ENCODE measurements around the gene GET4.
"Not testable (repeated sequence)": the region's sequence is repeated elsewhere in the genome, so short reads cannot be mapped to it uniquely, and the experiment has no call there.

Gene GET4

GRCh38 chr7:871900-872537, 4.3 kb upstream of the GET4 start:
- DNase-seq = no peak

DNA sequence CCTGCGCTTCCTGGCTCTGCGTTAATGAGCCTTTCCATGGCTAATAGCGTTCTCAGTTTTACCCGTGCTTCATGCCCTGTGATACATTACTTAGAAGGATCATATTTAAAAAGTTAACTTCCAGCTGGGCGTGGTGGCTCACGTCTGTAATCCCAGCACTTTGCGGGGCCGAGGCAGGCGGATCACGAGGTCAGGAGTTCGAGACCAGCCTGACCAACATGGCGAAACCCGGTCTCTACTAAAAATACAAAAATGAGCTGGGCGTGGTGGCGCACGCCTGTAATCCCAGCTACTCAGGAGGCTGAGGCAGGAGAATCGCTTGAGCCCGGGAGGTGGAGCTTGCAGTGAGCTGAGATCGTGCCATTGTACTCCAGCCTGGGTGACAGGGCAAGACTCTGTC, 3.7 kb upstream of the GET4 start:
- not testable (repeated sequence) for DNase-seq

DNA sequence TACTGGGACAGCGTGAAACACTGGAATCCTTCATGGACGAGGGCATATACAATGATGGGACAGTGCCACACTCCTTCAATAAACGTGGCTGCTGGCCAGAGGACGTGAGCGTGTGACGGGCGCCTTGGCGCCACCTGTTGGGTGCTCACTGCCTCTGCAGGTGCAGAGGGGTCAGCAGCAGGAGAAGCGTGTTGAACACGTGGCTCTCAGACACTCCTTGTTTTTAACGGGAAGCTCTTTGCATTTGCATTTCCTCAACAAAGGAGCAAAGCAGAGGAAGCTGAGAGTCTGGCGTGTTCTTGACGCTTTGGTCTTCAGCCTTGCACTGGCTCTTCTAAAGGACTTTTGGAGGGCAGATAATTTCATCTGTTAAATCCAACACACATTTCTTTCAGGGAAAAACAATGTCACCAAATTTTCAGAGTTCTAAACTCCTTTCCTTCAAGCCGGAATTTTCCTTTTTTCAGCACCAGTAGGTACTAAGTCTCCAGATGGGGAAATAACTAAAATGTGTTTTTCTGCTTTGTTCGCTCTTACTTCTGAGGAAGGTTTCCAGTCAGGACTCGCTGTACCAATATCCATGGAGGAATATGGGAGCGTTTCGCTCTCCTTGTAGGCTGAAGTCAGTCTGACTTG, 2.9 kb upstream of the GET4 start:
- DNase-seq = peak; percentile 52

GRCh38 chr7:874031-874749, 2.2 kb upstream of the GET4 start:
- no peak for DNase-seq

DNA sequence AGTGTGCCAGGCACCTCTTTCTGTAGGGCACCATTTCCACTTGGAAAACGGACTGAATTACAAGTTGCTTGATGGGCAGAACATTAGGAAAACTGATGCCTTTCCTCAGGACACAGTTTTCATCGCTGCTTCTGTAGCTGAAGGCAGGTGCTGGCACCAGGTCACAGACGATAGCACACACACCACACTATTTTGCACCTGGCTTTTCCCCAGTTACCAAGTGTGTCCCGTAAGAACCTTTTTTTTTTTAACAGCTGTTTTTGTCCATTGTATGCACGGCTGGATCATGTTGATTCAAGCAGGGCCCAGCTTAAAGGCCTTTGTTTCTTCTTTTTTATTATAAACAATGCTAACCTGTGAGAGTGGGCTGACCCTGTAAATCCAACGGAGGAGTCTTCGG, 1.3 kb upstream of the GET4 start:
- no peak for DNase-seq

DNA sequence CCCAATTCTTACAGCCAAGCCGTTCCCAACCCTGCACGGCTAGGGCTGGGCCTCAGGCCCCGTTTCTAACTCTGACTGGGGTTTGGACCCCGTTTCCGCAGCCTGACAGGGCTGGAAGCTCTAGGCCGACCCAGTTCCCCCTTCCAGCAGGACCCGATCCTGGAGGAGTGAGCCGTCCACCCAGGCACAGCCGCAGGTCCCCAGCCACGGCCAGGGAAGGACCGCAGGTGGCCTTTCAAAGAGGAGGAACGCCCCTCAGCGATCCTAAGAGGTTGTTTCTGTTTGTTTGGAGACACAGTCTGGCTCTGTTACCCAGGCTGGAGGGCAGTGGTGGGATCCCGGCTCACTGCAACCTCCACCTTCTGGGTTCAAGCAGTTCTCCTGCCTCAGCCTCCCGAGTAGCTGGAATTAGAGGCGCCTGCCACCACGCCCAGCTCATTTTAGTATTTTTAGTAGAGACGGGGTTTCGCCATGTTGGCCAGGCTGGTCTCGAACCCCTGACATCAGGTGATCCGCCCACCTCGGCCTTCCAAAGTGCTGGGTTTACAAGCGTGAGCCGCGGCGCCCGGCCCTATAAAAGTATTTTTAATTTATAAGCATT, 778 bp upstream of the GET4 start:
- DNase-seq = no peak

DNA sequence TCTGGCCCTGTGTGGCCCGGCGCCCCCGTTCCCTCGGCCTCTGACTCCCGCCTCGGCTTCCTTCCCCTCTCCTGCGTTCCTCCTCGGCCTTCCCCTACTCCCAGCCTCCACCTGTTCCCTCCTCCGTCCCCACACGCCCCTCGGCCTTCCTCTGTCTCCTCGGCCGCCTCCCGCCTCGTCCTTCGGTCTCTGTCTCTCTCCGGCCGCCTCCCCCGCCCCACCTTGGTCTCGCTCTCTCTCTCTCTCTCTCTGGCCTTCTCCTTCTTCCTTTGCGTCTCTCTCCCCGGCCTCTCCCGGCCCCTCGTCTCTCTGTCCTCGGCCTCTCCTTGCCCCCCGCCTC, 588 bp downstream of the GET4 start:
- DNase-seq = no peak

DNA sequence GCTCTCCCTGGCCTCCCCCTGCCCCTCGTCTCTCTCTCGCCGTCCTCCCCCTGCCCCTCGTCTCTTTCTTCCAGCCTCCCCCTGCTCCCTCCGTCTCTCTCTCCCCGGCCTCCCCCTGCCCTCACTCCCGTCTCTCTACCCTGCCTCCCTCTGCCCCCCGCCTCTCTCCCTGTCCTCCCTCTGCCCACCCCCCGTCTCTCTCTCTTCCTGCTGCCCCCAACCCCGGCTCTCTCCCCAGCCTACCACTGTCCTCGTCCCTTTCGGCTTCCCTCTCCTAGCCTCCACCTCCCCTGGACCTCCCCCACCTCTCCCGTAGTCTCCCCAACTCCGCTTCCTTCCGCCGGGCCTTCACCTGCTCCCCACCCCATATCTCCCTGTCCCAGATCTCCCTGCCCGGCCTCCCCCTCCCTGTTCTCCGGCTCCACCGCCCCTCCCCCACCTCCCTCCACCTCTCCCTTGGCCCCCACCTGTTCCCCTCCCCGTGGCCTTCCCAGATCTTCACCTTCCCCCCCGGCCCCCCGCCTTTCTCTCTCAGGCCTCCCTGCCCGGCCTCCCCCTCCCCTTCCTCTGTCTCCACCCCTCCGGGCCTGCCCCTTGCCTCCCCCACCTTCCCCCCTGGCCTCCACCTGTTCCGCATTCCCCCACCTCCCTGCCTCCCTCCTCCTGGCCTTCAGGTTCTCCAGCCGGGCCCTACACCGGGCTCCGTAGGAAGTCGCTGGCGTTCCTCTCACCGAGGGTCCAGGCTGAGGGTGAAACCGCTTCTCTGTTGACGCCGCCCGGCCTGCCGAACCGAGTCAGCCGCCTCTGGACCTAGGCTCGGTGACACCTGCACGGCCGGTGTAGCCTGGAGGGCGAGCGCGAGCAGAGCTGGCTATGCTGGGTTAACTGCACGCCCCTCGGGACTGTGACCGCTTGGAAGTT, 1.2 kb downstream of the GET4 start:
- no peak for DNase-seq

GRCh38 chr7:879093-879492, 2.7 kb downstream of the GET4 start:
- no peak for DNase-seq

DNA sequence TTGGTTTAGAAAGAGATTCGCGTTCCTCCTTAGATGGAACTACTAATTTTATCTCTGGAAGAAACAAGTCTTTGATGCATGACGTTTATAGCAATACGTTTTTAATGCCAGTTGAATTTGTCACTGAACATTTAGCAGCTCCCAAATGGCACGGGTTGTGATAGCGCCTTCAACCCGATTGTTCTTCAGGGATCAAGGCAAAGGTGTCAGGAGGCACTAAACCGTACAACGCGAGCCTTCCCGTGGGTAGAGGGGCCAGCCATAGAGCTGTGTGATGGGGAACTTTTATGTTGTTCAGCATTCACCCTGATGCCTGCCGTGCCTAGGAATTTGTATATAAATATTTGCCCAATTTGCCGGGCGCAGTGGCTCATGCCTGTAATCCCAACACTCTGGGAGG, 3.4 kb downstream of the GET4 start:
- DNase-seq = no peak

DNA sequence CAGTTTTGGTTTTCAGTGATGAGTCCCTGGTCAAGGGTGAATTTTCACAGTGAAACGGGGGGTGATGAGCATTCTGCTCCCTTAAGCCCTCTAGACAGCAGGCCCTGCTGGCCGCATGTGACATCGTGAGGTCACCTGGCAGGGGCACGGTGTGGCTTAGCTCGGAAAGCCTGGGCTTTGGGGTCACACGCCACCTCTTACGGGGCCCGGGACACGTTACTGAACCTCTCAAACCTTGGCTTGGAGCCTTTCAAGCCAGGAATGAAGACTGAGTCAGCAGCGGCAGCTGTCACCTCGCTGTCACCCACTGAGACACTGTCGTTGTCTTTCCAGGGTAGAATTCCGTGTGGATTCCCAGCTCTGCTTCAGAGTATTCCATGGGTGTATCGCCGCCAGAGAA, 4.1 kb downstream of the GET4 start:
- DNase-seq = no peak

DNA sequence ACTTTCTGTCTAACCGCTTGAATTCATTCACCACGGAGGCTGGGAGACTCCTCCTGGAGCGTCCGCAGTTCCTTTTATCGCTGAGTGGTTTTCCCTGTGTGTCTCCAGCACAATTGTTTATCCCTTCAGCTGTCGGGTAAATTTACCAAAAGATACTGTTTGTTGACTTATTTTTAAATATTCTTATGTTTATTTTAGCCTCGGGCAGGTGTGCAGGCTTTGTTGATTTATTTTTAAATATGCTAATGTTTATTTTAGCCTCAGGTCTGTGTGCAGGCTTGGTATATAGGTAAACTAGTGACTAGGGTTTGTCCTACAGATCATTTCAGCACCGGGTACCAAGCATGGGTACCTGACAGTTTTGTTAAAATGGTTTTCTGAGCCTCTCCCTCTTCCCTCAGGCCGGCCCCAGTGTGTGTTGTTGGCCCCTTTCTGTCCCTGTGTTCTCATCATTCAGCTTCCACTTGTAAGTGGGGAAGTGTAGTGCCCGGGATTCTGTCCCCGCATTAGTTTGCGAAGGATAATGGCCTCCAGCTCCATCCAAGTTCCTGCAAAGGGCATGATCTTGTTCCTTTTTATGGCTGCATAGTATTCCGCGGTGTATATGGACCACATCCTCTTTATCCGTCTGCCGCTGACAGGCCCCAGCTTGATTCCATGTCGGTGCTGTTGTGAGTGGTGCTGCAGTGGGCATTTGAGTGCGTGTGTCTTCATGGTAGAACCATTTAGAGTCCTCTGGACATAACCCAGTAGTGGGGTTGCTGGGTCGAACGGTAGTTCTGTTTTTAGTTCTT, 5.3 kb downstream of the GET4 start:
- DNase-seq = no peak

DNA sequence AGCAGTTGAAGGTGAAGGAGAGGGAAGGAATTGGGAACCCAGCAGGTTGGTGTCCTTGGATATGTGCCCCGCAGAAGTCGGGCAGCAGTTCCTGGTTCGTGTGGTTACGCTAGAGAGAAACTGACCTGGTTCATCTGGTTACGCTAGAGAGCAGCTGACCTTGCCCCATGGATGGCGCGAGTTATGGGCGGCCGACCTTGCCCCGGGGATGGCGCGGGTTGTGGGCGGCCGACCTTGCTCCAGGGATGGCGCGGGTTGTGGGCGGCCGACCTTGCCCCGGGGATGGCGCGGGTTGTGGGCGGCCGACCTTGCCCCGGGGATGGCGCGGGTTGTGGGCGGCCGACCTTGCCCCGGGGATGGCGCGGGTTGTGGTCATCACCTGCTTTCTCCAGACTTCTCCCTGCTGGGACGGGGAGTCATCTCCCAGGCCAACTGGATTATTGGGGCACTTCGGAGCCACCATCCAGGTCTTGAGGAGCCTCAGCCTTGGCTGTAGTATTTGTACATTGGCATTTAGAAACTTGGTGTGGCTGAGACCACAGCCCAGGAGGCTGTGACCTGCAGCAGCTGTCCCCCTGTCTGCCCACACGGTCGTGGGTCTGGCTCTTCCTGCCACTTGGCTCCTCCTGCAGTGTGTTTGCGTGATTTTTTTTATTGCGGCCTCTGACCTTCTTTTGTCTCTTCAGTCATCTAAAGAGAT, 6.1 kb downstream of the GET4 start:
- no peak for DNase-seq

DNA sequence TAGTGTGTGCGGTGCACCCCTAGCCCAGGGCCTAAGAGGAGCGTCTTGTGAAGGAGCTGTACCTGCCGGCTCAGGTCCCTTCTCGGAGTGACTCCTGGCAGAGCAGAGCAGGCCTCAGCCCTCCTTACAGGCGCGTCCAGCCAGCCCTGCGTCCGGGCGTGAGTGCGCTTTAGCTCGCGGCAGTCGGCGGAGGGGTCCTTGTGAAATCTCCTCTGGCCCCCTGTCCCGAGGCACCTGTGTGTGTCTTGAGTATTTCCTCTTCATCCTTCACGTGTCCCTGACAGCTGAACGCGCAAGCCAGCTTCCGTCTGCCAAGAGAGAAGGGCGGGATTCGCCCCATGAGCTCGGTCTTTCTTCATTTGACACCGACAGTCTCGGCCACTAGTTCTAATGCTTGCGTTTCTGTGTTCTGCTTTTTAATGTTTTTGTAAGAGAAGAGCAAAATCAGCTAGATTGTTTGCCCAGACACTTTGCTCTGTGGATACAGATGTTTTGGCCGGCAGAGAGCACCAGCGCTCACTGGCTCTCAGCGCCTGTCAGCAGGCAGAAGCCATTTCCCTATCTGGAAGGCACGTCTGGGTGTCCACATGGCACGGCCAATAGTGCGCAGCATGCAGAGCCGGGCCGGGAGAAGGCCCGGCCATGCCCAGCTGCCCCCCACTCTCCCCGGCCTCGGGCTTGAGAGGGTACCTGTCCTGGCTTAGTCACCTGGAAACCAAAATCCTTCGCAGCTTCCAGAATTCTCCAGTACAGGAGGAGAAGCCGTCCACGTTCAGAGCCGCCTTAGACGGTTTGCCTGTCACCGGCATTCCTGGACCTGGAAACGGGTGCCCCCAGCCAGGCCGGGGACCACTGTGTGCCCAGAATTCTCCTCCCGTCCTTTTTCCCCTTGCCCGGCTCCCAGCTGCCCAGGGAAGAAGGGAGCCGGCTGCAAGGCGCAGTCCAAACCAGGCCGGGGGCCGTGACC, 7.0 kb downstream of the GET4 start:
- no peak for DNase-seq

DNA sequence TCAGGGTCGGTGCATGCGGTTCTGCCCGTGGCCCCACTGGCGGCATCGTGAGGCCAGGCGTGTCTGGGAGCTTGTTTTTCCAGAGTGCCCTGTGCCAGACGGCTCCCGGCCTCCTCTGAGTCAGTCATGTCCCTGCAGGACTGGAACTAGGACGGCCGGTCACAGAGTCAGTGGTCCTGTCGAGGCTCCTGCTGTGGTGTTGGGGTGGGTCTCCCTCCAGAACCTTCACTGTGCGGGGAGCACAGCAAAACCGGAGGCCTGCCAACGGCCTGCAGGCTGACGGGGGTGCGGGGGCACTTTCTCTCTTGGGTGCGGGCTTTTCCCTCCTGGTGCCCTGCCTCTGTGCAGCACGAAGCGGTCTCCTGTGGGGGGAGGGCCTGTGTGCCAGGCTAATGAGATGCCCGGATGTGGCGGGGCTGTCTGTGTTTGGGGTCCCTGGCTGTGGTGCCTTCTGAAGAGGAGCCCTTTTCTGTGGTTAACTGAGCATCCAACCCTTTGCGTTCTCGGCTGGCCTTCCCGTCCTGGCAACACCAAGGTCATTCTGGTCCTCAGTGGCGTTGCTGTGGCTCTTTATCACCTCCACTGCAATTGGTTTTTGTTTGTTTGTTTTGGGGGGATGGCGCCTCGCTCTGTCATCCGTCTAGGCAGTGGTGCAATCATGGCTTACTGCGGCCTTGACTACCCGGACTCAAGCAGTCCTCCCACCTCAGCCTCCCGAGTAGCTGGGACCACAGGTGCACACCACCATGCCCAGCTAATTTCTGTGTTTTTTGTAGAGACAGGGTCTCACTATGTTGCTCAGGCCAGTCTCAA, 8.0 kb downstream of the GET4 start:
- no peak for DNase-seq

GRCh38 chr7:885261-885892, 9.0 kb downstream of the GET4 start:
- DNase-seq = no peak

DNA sequence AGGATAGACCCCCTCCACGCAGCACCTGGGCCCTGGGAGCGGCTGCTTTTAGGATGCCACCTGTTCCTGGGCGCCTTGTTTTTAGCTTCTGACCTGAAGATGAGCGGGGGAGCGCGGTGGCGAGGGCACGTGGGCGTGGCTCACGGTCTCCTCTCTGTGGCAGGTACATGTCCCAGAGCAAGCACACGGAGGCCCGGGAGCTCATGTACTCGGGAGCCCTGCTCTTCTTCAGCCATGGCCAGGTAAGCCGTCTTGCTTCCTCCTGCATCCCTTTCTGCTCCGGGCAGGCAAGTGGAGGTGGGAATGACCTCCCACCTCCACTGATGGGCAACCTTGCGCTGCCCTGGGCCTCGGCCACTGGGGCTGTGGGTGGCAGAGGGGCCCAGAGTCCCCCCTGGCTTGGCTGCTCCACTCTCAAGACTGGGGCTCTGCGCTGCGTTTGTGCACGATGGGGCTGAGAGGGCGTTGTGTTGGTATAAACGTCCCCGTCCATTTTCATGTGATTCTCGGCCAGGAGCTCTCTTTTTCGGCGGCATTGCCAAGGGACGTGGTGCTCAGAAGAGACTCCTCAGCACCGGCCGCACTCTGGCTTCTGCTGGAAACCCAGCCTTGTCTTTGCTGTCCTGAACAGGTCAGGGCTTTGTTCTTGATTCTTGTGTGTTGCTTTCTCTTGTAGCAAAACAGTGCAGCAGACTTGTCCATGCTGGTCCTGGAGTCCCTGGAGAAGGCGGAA, 9.7 kb downstream of the GET4 start:
- no peak for DNase-seq
